NCI-H524 treated with DMSO at 0.1 percent for 48 hours (cell line): ENCODE results near the gene SELENBP1.
A peak's percentile ranks its signal among the peaks of the same experiment; 100 is the strongest.
"Not testable (repeated sequence)": the region's sequence is repeated elsewhere in the genome, so short reads cannot be mapped to it uniquely, and the experiment has no call there.

Experiments used
- DNase-seq: peaks from one replicate; lab custom pipeline; 2025; lab: John Stamatoyannopoulos, UW

Gene SELENBP1

GRCh38 chr1:151372058-151372934 lies at the start of gene SELENBP1:
Gene SELENBP1 (minus strand): TSS chr1:151372705. CDS start chr1:151372641, 64 bp downstream.
- DNase-seq = peak; percentile 21

GRCh38 chr1:151419819-151420218 lies 47.3 kb upstream of the SELENBP1 start:
- DNase-seq = no peak

- DNase-seq = no peak
Measured at GRCh38 chr1:151418081-151418480, 45.6 kb upstream of the SELENBP1 start.

DNA sequence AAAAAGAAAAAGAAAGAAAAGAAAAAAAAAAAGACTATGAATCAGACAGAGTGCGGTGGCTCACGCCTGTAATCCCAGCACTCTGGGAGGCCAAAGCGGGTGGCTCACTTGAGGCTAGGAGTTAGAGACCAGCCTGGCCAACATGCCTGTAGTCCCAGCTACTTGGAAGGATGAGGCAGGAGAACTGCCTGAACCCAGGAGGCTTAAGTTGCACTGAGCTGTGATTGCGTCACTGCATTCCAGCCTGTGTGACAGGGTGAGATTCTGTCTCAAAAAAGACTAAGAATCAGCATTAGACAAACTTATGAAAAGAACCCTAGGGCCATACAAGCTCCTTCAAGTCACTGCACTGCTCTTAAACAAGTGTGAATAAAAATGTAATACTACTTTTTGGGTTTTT lies 43.7 kb upstream of the SELENBP1 start:
- no peak for DNase-seq

- no peak for DNase-seq
Measured at GRCh38 chr1:151411884-151412283, 39.4 kb upstream of the SELENBP1 start.

GRCh38 chr1:151408891-151409290 lies 36.4 kb upstream of the SELENBP1 start:
- no peak for DNase-seq

- DNase-seq = no peak
Measured at GRCh38 chr1:151407304-151407703, 34.8 kb upstream of the SELENBP1 start.

GRCh38 chr1:151406176-151406575 lies 33.7 kb upstream of the SELENBP1 start:
- DNase-seq = no peak

DNA sequence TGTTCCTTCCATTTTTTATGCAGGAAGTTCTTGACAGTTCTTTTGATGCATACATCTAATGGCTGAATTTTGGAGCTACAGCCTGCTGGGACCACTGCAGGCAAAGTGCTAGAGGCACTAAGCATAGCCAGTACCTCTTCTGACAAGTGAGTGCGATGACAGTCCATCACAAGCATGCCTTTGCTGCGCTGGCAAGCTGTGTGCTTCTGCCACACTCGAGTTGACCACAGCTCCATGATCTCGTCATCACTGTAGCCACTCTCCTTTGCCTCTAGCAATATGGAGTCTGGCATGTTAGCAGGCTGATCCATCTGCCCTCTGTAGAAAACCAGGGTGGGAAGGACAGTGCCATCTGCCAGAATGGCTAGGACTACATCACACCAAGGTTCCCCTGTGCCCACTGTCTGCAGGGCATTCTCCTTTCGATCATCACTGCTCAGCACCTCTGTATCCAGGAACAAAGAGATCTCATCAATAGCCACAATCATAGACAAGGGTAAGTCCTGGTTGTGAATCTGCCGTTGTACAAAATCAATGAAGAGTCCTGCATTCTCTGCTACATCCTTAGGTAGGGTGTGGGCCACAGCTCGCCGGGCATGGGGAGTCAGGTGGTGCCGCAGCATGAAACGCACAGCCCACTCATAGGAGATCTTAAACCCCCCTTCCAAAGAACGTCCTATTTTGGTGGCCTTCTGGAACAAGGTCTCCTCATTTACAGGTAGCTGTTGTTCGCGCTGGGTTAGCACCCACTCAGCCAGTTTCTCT lies 32.9 kb upstream of the SELENBP1 start:
- DNase-seq = no peak

DNA sequence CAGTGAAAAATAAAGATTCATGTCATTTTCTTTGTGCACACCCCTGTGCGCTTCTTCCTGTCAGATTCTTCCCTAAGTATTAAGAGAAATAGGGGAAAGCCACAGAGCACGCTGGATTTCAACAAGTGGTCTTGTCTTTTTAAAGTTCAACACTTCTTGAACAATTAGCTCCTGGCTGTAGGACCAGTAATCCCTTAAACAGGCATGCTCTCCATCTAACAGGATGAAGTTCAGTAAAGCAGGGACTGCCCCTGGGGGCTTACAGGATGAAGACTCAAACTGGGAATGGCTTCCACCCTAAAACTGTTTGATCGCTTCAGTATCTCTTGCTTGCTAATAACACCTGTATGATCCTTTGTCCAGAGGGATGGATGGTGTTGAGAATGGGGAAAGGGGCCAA lies 31.1 kb upstream of the SELENBP1 start:
- DNase-seq = no peak

GRCh38 chr1:151402764-151403163 lies 30.3 kb upstream of the SELENBP1 start:
- no peak for DNase-seq

- no peak for DNase-seq
Measured at GRCh38 chr1:151401860-151402259, 29.4 kb upstream of the SELENBP1 start.

DNA sequence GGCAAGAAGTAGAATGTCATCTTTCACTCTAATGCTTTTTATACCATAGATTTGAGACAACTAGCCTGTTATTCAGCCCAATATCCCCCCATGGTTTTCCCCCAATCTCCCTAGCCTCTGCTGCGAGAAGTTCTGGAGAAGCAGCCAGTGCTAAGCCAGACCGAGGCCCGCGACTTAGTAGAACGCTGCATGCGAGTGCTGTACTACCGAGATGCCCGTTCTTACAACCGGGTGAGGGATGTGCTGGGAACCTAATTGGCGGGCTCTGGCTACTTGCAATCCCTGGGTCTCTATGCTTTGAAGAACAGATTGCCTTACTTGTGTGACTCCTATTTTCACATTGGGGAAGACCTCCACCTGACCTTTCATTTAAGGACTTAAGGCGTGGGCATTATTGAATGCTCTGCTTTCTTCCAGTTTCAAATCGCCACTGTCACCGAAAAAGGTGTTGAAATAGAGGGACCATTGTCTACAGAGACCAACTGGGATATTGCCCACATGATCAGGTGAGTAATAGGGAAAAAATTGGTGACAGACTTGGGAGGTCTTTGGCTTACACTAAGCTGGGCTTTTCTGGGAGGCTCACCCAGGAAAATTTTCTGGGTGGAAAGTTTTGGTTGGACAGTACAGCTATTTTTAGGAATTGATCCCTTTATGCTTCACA lies 28.8 kb upstream of the SELENBP1 start:
- DNase-seq = no peak

- peak; percentile 74 for DNase-seq
Measured at GRCh38 chr1:151399324-151400171, 27.0 kb upstream of the SELENBP1 start, which contains the start of gene PSMB4. Gene PSMB4 (plus strand): TSS chr1:151399573. CDS start chr1:151399588, 15 bp downstream.

GRCh38 chr1:151396265-151396664 lies 23.8 kb upstream of the SELENBP1 start:
- not testable (repeated sequence) for DNase-seq

- DNase-seq = no peak
Measured at GRCh38 chr1:151393583-151393982, 21.1 kb upstream of the SELENBP1 start.

DNA sequence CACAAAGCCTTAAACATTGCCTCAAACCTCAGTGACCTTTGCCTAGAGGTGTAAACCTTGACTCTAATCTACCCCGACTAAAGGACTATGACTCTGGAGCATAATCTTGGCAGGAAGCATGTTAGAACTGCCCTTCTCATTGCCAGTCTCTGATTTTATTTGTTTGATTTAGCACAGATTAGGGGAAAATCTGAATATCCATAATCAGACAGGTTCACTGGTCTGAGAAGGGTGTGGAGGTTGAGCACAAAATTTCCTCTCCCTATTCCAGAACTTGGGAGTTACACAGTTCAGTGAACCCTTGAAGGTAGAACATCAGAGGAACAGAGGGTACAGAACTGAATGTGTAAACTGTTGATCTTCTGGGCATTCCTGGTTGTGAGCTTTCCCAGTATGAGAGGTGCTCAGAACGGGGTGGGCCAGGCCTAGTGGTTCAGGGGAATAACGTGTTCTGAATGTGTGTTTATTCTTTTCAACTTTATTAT lies 18.6 kb upstream of the SELENBP1 start:
- no peak for DNase-seq

- not testable (repeated sequence) for DNase-seq
Measured at GRCh38 chr1:151390221-151391078, 17.9 kb upstream of the SELENBP1 start.

- no peak for DNase-seq
Measured at GRCh38 chr1:151386002-151386401, 13.5 kb upstream of the SELENBP1 start.

- no peak for DNase-seq
Measured at GRCh38 chr1:151384584-151384983, 12.1 kb upstream of the SELENBP1 start.
